Measurements from ENCODE around the gene LGR4. TPM values are rescaled to one million over a fixed set of nuclear protein-coding genes. Genes with fewer than 3 reads are reported as not detected.

Gene LGR4
- total and polyA plus RNA-seq, 9 of the 15 experiments (the other 6 are each of a cell fraction or from before 2014, with no cell fraction given): 0.94 to 10.1 (median 5.8) TPM

DNA sequence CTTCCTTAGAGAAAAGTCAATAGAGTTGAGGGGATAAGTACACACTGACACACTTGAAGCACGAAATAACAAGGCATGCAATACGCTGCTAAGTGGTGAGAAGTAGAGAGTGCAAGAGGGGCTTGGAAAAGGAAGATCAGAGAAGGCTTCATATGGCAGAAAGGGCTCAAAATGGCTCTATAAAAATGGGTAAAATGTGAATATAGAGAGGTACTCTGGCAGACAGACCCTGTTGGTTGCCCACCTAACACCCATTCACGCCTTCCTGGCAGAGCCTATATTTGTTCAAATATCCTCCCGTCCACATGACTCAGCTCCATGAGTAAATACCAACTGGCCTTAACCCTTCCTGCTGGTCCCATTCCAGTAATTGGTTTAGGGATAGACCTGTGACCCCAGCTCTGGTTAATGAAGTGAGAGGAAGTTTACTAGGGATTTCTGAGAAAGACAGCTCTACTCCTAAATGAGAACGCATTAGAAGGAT, 70.7 kb downstream of the LGR4 start (continued):
- TF ChIP-seq, protein P1, sequence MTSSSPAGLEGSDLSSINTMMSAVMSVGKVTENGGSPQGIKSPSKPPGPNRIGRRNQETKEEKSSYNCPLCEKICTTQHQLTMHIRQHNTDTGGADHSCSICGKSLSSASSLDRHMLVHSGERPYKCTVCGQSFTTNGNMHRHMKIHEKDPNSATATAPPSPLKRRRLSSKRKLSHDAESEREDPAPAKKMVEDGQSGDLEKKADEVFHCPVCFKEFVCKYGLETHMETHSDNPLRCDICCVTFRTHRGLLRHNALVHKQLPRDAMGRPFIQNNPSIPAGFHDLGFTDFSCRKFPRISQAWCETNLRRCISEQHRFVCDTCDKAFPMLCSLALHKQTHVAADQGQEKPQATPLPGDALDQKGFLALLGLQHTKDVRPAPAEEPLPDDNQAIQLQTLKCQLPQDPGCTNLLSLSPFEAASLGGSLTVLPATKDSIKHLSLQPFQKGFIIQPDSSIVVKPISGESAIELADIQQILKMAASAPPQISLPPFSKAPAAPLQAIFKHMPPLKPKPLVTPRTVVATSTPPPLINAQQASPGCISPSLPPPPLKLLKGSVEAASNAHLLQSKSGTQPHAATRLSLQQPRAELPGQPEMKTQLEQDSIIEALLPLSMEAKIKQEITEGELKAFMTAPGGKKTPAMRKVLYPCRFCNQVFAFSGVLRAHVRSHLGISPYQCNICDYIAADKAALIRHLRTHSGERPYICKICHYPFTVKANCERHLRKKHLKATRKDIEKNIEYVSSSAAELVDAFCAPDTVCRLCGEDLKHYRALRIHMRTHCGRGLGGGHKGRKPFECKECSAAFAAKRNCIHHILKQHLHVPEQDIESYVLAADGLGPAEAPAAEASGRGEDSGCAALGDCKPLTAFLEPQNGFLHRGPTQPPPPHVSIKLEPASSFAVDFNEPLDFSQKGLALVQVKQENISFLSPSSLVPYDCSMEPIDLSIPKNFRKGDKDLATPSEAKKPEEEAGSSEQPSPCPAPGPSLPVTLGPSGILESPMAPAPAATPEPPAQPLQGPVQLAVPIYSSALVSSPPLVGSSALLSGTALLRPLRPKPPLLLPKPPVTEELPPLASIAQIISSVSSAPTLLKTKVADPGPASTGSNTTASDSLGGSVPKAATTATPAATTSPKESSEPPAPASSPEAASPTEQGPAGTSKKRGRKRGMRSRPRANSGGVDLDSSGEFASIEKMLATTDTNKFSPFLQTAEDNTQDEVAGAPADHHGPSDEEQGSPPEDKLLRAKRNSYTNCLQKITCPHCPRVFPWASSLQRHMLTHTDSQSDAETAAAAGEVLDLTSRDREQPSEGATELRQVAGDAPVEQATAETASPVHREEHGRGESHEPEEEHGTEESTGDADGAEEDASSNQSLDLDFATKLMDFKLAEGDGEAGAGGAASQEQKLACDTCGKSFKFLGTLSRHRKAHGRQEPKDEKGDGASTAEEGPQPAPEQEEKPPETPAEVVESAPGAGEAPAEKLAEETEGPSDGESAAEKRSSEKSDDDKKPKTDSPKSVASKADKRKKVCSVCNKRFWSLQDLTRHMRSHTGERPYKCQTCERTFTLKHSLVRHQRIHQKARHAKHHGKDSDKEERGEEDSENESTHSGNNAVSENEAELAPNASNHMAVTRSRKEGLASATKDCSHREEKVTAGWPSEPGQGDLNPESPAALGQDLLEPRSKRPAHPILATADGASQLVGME (CRISPR knock-in tag; IDR thresholded peaks at IDR 0.05): no peak
- TF ChIP-seq, protein P2, sequence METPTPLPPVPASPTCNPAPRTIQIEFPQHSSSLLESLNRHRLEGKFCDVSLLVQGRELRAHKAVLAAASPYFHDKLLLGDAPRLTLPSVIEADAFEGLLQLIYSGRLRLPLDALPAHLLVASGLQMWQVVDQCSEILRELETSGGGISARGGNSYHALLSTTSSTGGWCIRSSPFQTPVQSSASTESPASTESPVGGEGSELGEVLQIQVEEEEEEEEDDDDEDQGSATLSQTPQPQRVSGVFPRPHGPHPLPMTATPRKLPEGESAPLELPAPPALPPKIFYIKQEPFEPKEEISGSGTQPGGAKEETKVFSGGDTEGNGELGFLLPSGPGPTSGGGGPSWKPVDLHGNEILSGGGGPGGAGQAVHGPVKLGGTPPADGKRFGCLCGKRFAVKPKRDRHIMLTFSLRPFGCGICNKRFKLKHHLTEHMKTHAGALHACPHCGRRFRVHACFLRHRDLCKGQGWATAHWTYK (CRISPR knock-in tag; IDR thresholded peaks at IDR 0.05): no peak
- TF ChIP-seq, protein P3, sequence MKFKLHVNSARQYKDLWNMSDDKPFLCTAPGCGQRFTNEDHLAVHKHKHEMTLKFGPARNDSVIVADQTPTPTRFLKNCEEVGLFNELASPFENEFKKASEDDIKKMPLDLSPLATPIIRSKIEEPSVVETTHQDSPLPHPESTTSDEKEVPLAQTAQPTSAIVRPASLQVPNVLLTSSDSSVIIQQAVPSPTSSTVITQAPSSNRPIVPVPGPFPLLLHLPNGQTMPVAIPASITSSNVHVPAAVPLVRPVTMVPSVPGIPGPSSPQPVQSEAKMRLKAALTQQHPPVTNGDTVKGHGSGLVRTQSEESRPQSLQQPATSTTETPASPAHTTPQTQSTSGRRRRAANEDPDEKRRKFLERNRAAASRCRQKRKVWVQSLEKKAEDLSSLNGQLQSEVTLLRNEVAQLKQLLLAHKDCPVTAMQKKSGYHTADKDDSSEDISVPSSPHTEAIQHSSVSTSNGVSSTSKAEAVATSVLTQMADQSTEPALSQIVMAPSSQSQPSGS (CRISPR knock-in tag; IDR thresholded peaks at IDR 0.05): no peak
